Stimulated activated naive CD8-positive, alpha-beta T cell treated with anti-CD3 and anti-CD28 coated beads, Interleukin-15, Interleukin-2, amounts not matched to agents 100 U/mL and 50 U/mL, for 24 hours (primary cell): ENCODE measurements around the gene FRS2.
A peak's percentile ranks its signal among the peaks of the same experiment; 100 is the strongest.

Source experiments
- ATAC-seq: fragments of 150-1000 bp; cut with Tn5 transposase; one replicate; pipeline ENCODE4 v1.10.0; 2021
- DNase-seq: peaks from one replicate; pipeline ENCODE4 v3.0.0; 2021

Gene FRS2

DNA sequence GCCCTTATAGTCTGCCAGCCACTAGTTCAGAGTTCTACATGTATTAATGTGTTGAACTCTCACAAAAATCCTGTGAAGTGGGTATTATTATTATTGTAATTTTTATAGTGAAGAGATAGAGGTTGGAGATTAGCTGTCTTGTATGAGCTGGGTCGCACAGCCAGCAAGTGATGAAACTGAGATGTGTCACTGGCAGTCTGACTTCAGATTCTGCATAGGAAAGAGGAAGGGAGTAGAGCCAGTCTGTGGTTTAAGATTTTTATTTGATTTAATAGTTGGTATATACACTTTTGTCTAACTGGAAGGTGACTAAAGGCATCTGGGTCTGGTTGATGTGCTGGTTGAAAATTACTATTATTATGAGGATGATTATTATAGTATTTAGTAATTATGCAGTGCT, 5.8 kb upstream of the FRS2 start:
- ATAC-seq (no peak), DNase-seq (no peak)

DNA sequence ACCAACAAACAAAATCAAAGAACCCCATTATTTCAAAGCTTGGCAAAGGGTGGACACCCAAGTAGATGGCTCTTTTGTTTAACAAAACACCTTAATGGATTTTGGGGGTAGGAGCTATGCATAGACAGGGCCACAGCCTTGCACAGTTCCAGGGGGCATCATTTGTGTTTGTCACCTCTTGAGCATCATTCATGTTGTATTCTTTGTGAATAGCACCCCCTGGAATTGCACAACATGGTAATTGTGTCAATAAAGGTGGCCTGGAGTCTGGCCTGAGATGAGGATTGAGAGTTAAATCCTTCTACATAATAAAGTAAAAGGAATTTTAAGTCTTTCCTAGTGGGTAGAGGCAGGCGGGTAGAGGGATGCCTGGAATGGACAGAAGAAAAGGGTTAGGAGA, 3.3 kb upstream of the FRS2 start:
- DNase-seq, result no peak
- ATAC-seq, result no peak

DNA sequence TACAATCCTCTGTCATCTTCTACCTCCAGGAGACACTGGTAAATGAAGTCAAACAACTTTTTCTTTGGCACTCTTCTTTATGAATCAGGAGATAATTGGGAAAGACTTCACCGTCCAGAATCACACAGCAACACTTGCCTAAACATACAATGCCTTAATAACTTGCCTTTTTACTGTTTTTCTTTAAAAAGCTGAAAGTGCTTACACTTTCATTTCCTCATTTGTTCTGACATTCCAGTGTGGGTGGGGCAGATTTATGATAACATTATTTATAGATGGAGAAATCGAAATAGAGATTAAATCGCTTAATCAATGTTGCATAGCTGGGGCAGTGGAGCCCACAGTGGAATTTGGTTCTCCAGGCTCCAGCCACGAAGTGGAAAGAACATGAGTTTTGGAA, 2.8 kb upstream of the FRS2 start:
- ATAC-seq, result no peak
- no peak for DNase-seq

DNA sequence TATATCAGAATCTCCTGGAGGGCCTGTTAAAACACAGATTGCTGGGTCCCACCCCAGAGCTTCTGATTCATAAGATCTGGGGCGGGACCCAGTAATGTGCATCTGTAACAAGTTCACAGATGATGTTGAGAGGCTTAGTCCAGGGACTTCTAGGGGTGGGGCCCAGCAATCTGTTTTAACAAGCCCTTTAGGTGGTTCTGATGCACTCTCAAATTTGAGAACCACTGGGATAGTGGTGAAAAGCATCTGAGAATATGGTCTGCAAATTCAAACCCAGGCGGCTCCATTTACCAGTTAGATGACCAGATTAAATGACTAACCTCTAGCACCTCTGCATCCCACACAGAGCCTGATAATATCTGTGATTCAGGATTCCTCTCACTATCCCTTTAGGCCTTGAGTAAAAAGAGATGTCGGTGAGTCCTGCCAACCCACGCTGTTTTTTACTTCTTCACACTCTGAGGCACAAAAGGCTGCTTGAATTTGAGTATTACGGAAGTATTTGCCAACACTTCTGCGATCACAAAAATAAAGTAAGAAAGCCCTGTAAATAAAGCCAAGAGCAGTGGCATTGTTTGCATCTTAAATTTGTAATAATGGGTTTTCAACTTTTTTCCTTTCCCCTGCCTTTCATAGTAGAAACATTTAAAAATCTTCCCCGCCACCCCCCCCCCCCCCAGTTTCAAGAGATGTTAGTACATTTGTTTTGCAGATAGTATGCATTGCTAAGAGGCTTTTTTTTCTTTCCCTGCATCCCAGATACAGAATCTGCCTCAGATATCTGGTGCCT, 1.8 kb upstream of the FRS2 start:
- ATAC-seq, result no peak

DNA sequence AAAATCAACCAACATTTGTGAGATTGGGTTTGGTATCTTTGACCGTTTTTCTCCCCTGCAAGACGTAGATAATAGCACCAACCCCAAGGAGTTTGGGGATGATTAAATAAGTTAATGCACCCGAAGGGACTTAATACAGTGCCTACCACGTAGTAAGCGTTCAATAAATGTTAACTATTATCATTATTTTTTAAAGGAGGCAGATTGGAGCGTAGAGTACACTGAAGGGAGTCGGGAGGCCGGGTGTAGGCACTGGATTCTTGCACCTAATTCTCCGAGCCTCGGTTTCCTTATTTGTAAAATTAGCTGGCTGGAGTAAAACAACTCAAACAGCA, 367 bp upstream of the FRS2 start:
- DNase-seq (no peak), ATAC-seq (no peak)

More for the DNA sequence above, 1.8 kb upstream of the FRS2 start:
- DNase-seq, result no peak

DNA sequence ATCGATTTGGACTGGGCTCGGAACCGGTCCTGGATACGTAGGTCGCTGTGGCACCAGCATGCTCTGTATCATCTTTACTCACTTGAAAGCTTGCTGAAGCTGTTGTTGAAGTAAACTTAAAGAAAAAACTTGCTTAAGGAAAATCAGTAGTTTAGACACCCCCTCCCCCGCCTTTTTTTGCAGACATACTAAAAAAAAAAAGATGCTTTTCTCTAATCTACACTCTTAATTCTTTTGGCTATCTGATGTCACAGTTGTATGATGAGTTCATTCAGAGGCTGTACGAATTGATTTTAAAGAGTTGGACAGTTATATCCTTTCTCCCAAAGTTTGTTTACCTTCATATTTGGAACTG, 865 bp downstream of the FRS2 start:
- ATAC-seq, result no peak
- no peak for DNase-seq

DNA sequence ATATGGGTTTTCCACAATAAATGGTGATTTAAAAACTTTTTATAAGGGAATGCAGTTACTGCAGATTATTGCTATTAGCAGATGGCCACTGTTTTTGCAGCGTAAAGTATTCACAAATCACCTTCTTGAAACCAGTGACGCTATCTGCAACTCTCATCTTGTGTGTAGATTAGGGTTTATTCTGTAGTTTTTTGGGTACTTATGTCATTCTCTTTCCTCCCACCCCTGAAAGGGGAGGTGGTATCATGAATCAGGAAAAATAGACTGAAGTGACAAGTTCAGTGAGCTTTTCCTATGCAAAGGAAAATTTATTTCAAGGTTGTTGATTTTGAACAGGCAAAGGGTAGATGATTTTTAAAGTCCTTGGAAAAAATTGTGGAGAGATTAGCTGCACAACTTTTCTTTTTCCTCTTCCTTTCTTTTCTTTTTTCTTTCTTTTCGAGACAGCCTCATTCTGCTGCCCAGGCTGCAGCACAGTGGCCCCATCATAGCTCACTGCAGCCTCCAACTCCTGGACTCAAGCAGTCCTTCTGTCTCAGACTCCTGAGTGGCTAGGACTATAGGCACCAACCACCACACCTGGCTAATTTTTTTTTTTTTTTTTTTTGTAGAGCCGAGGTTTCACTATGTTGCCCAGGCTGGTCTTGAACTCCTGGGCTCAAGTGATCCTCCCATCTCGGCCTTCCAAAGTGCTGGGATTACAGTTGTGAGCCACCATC, 1.6 kb downstream of the FRS2 start:
- ATAC-seq (no peak), DNase-seq (no peak)

DNA sequence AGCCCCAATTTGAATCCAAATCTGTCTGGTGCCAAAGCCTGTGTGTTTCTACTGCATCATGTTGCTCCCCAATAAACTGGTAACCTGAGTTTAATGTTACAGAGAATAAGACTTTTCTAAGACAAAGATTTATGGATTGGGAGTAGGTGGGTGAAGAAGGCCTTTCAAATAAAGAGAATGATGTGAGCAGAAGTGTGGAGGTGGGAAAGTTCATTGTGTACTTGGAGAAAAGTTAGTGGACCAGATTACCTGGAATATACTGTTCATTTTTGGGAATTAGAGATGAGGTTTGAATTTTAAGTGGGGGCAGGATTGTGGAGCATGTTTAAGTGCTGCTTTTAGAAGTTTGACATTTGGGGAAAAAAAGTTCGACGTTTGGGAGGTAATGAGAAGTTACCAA, 3.1 kb downstream of the FRS2 start:
- no peak for ATAC-seq
- DNase-seq, result no peak

DNA sequence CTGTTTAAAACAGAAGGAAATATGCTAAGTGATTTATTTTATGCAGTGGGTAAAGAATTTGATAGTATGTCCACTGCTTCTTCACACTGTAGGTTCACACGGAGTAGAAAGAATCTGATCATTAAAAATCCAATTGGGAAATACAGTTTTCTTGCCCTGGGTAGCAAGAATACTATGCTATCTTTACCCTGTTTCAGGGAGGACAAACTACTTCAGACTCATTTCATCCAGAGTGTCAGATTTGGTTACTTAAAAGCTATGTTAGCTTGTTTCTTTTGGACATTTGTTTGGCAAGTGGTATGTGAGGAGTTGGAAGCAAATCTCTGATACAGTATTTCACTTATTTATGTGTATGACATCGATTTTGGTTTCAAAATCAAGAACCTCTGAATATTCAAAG, 4.3 kb downstream of the FRS2 start:
- ATAC-seq (no peak), DNase-seq (no peak)

DNA sequence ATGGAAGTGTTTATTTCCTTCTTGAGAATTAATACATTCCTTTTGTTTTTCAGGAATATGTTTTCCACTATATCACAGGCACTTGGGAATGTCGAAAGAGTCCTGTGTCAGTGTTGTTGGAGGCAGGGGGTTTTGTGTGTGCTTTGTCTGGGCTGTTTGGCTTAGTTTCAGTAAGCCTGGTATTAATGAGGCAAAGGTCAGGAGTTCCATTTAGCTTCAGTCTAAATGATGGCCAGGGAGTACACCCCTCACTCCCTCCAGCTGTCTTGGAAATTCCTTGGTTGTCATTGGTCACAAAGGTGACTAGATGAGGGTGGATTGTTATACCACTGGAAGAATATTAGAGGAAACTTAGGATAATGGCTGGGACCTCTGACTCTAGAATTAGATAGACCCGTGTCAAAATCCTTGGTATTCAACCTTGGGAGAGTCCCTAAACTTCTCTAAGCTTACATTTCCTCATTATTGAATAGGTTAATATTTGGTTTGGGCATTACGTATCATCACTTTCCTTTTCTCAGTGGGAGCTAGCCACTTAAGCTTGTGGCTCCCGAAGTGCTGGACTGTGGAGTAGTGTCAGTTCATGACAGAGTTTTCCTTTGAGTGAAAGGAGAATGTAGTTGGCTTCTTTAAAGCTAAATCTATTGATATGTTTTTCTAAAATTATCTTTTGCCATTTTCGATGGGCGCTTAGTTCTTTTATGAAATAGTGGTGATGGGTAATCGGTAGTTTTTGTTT, 5.2 kb downstream of the FRS2 start:
- DNase-seq (no peak), ATAC-seq (no peak)

DNA sequence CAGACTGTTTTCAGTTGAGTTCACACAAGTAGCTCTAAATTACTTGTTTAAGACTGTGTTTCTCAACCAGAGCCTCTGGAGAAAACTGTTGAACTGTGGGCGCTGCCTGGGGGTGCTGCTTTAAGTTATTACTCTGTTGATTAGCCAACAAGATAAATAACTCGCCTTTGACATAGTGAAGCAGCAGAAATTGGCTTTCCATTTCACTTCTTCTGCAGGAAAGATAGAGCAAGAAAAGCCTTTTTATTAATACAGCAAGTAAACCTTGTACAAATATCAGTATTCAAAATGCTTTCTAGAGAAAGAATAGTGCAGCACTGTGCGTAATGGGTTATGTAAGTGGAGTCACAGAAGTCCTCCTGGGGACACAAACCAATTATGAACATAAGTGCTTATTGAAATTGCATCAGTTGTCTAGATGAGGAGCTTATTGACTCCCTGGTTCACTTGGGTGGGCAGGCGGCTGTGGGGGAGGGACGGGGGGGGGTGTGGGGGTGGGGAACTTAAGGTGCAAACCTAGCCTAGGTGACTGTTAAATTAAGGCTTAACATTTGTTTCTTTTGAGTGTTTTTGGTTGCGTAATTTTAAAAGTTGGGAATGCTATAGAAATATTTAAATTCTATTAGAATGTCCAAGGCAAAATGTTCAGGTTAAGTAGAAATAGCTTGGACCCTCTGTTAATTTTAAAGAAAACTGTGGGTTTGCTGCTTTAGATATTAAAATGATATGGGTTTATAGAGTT, 6.3 kb downstream of the FRS2 start:
- DNase-seq, result no peak
- ATAC-seq, result no peak

DNA sequence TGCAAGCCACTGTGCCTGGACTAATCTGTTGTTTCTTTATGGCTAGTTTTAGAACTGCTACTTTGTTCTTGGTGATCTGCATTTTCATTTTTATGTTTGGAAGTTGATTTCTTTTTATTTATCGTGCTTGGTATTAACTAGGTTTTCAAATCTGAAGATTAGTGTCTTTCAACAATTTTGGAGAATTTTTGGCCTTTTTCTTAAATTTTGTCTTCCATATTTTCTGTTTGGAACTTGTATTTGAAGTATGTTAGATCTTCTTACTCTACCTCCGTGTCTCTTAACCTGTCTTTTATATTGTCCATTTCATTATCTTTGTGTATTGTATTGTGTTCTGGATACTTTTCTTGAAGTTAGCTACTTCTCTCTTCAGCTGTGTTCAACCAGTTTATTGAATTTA, 9.5 kb downstream of the FRS2 start:
- DNase-seq (no peak), ATAC-seq (no peak)

DNA sequence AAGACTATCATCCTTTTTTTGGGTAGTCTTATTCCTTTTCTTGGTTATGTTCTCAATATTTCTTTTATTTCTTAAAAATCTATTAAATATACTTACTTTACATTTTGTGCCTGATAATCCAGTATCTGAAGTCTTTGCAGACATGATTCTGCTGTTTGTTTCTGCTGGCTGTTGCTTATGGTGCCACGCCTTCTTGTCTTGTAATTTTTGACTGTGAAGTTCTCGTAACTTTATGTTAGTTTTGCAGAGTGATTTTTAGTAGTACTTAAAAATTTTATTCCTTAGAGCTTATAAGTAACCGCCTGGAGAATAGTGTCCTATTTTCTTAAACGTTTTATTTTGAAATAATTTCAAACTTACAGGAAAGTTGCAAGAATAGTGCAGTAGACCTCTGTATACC, 10.5 kb downstream of the FRS2 start:
- DNase-seq, result no peak
- ATAC-seq, result no peak

DNA sequence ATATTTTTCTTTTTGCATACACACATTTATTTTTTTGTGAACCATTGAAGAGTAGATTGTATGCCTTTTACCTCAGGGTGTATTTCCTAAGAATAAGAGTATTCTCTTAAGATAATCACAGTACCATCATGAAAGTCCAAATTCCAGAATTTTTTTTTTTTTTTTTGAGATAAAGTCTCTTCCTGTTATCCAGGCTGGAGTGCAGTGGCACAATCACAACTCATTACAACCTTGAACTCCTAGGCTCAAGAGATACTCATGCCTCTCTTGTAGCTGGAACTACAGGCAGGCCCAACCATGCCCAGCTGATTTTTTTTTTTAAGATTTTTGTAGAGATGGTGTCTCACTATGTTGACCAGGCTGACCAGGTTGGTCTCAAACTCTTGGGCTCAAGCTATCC, 10.9 kb downstream of the FRS2 start:
- DNase-seq, result no peak
- no peak for ATAC-seq

DNA sequence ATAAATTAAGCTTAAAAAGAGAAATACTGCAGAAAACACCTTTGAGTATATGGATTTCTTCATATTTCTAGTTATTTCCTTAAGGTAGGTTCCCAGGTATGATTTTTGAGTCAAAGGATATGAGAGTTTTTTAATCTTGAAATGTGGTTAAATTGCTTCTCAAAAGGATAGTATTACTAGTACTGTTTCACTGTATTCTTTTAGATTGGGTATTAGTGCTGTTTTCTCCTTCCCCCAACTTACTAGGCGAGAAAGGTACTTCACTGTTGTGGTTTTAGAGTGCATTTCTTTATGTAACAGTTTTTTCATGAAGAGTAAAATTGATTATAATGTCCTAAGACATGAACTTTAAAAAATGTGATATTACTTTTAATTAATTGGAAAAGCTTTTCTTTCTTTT, 13.5 kb downstream of the FRS2 start:
- ATAC-seq, result no peak

DNA sequence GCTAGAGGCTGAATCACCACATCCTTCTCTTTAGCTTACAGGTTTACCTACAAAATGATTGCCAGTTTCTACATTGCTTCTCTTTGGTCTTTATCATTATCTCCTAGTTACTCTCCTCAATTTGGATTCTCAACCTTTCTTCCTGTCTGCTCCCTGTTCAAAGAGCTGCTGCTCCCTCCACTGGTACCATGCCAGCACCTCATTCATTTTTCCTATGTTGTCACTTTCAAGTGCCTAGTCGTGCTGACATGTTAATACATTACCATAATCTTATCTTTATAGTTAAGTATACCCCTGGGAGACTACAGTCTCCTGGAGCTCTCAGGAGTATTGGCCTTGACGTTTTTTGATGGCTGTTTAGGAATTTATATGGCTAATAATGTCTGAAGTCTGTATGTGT, 14.2 kb downstream of the FRS2 start:
- DNase-seq, result no peak
- no peak for ATAC-seq

More for the DNA sequence above, 13.5 kb downstream of the FRS2 start:
- no peak for DNase-seq

DNA sequence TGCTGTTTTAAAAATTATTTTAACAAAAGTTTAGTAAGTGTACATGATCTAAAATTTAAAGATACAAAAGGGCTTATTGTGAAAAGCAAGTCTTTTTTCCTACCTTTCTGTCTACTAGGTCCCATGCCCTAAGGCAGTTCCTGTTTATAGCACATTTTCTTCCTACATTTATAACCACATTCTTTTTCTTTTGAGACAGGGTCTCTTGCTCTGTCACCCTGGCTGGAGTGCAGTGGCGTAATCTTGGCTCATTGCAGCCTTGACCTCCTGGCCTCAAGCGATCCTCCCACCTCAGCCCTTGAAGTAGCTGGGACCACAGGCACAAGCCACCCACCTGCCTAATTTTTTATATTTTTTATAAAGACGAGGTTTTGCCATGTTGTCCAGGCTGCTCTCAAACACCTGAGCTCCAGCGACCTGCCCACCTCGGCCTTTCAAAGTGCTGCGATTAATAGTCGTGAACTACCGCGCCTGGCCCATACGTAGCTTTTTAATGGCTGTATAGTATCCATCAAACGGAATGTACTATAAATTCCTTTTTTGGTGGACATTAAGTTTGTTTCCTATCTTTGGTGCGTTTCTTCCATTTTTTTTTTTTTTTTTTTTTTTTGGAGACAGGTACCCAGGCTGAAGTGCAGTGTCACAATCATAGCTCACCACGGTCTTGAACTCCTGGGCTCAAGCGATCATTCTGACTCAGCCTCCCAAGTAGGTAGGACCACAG, 20.9 kb downstream of the FRS2 start:
- ATAC-seq (no peak), DNase-seq (no peak)

DNA sequence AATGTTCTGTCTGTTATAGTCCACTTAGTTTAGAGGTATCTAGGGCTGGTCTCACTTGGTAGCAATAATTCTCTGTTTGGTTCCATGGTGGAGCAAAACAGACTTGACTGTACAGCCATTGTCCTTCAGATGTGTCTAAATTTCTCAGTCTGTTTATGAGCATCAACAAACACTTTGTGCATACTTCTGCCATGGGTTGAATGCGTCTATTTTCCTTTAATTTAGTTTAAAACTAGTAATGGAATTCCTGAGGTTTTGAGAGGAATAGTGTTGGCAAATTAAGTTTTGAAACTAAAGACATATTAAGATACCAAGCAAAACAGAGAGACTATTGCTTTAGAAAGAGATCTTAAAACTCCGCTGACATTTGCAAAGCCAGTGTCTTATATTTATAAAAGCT, 22.6 kb downstream of the FRS2 start:
- DNase-seq (no peak), ATAC-seq (no peak)

DNA sequence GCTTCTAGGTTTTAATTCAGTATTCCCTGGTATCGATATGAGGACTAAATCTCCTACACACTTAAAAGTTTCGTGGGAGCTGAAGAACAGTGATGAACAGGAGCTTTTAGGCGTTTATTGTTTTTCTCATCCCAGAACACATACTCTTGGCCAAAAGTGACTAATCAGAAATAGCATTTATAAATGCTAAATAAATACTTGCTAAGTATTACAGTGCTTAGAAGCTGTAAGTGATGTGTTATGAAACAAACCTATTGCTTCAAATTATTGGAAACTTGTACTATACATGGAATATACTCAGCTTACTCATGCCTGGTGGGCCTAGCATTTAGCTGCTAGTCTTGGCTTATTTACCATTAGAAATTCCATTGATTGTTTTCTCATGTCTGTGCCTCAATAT, 24.9 kb downstream of the FRS2 start:
- ATAC-seq (no peak), DNase-seq (no peak)

DNA sequence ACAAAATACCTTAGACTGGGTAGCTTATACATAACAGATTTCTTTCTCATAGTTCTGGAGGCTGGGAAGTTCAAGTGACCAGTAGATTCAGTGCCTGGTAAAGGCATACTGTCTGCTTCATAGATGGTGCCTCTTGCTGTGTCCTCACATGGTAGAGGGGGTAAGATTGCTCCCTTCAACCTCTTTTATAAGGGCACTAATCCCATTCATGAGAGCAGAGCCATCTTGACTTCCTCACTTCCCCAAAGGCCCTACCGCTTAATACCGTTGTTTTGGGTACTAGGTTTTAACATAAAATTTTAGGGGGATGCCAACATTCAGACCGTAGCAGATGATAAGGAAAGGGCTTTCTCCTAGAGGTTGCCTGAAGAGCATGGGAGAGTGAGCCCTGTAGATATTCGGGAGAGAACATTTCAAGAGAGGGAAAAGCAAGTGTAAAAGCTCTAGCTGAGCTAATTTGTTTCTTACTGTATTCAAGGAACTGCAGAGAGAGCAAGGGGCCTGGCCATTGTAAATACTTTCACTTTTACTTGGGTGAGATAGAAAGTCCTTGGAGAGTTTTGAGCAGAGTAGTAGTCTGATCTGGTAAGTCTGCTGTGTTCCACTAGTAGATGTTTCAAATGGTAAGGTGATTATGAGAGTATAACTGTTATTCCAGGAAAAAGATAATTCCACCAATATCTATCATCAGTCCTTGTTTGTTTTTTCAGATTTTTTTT, 27.3 kb downstream of the FRS2 start:
- peak; percentile 52 for ATAC-seq

DNA sequence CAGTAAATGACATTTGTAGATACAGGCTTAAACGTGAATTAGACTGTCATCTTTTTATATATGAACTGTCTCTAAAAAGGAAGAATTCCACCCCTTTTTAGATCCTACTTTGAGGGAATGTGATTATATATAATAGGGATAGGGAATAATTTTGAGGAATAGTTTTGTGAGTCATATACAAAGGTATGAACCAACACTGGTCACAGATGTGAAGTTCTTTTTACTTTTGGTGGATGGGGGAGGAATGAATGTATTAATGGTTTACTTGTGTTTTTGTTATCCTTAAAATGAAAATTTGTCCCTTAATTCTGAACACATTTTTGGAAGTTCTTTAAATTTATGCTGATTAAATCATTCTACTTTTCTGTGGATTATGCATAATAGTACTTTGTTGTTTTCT, 30.4 kb downstream of the FRS2 start:
- DNase-seq (no peak), ATAC-seq (no peak)

More for the DNA sequence above, 27.3 kb downstream of the FRS2 start:
- DNase-seq, result no peak
